Neuronal stem cell (in vitro differentiated cells): ENCODE data around the gene DMRTA2.

Experiments
- DNase-seq: peaks from one replicate; pipeline ENCODE4 v3.0.0-alpha.2; 2013; ENCODE audit warnings: low spot score
- H2AFZ ChIP-seq: one replicate; pipeline ENCODE4 v1.6.1; 2013; ENCODE audit warnings: mild to moderate bottlenecking, low read length, inconsistent platforms
- H2AK5ac ChIP-seq: 2 replicates; pipeline ENCODE4 v1.6.1; 2013; ENCODE audit warnings: low read depth, mild to moderate bottlenecking, inconsistent platforms, low read length, moderate library complexity, mixed read lengths
- H2BK120ac ChIP-seq: 2 replicates; pipeline ENCODE4 v1.6.1; 2013; ENCODE audit warnings: low read depth, mild to moderate bottlenecking, inconsistent platforms, low read length, moderate library complexity, mixed read lengths
- H2BK12ac ChIP-seq: one replicate; pipeline ENCODE4 v1.6.1; 2013; ENCODE audit warnings: low read length, inconsistent platforms
- H2BK15ac ChIP-seq: 2 replicates; pipeline ENCODE4 v1.6.1; 2013; ENCODE audit warnings: mild to moderate bottlenecking, low read length, inconsistent platforms, mixed read lengths
- H2BK5ac ChIP-seq: one replicate; pipeline ENCODE4 v1.6.1; 2013; ENCODE audit warnings: inconsistent platforms, mild to moderate bottlenecking, low read length, moderate library complexity
- H3K14ac ChIP-seq: one replicate; pipeline ENCODE4 v1.6.1; 2013; ENCODE audit warnings: low read length, inconsistent platforms
- H3K18ac ChIP-seq: 2 replicates; pipeline ENCODE4 v1.6.1; 2013; ENCODE audit warnings: low read length, inconsistent platforms
- H3K23ac ChIP-seq: 2 replicates; pipeline ENCODE4 v1.6.1; 2013; ENCODE audit warnings: low read depth, mild to moderate bottlenecking, mixed read lengths, low read length, inconsistent platforms; ENCODE audit not compliant: poor library complexity
- H3K27ac ChIP-seq: replicated peaks from 3 replicates; pipeline ENCODE4 v1.5.1; 2013; ENCODE audit warnings: low read length, inconsistent platforms
- H3K27me3 ChIP-seq, 3 experiments: 2 replicates each; pipeline ENCODE4 v1.6.1; 2013; ENCODE audit warnings: low read length in 3 of 3, mild to moderate bottlenecking in 2 of 3, inconsistent platforms in 1 of 3, low read depth in 1 of 3, mixed read lengths in 1 of 3, moderate library complexity in 1 of 3; ENCODE audit not compliant: control insufficient read depth in 3 of 3, insufficient read depth in 3 of 3
- H3K36me3 ChIP-seq, 2 donors: replicated peaks in 1 of 2; 2 replicates each; pipeline ENCODE4 v1.6.1; 2013; ENCODE audit warnings: low read length in 2 of 2; ENCODE audit not compliant: control insufficient read depth in 2 of 2, insufficient read depth in 2 of 2
- H3K4ac ChIP-seq: 2 replicates; pipeline ENCODE4 v1.6.1; 2013; ENCODE audit warnings: inconsistent platforms, mild to moderate bottlenecking, low read length, moderate library complexity
- H3K4me1 ChIP-seq, 2 donors: 1 replicate in 1 of 2; 2 replicates in 1 of 2; pipeline ENCODE4 v1.6.1; 2013; ENCODE audit warnings: low read length in 2 of 2, low read depth in 1 of 2; ENCODE audit not compliant: control insufficient read depth in 2 of 2, insufficient read depth in 1 of 2
- H3K4me2 ChIP-seq: one replicate; pipeline ENCODE4 v1.6.1; 2013; ENCODE audit warnings: mild to moderate bottlenecking, low read length, inconsistent platforms; ENCODE audit not compliant: insufficient read depth, poor library complexity, severe bottlenecking
- H3K4me3 ChIP-seq, 2 donors: 2 replicates each; pipeline ENCODE4 v1.5.1; 2013; ENCODE audit warnings: low read length in 2 of 2, mild to moderate bottlenecking in 2 of 2, inconsistent platforms in 1 of 2, moderate library complexity in 1 of 2
- H3K79me1 ChIP-seq: one replicate; pipeline ENCODE4 v1.6.1; 2013; ENCODE audit warnings: low read depth, mild to moderate bottlenecking, inconsistent platforms, low read length, moderate library complexity
- H3K9ac ChIP-seq: one replicate; pipeline ENCODE4 v1.6.1; 2013; ENCODE audit warnings: mild to moderate bottlenecking, low read depth, low read length, inconsistent platforms; ENCODE audit not compliant: poor library complexity
- H3K9me3 ChIP-seq, 2 donors: replicated peaks in 1 of 2; 2 replicates each; pipeline versions ENCODE3 to v1.6.1; 2013; ENCODE audit warnings: low read length in 2 of 2, mild to moderate bottlenecking in 2 of 2, inconsistent platforms in 1 of 2, low read depth in 1 of 2, mixed read lengths in 1 of 2, moderate library complexity in 1 of 2; ENCODE audit not compliant: control insufficient read depth in 2 of 2, insufficient read depth in 1 of 2
- H4K8ac ChIP-seq: one replicate; pipeline ENCODE4 v1.6.1; 2013; ENCODE audit warnings: low read depth, mild to moderate bottlenecking, inconsistent platforms, low read length, moderate library complexity
- H4K91ac ChIP-seq: one replicate; pipeline ENCODE4 v1.6.1; 2013; ENCODE audit warnings: low read length, low read depth, mild to moderate bottlenecking, inconsistent platforms; ENCODE audit not compliant: poor library complexity
- WGBS, 2 donors: extraction: QIAGEN DNeasy Blood & Tissue Kit; methylation state at CpG; one replicate each; pipeline ENCODE4 v1.1.7; 2013; ENCODE audit warnings: missing lambda C conversion rate in 2 of 2, mixed read lengths in 1 of 2; ENCODE audit not compliant: insufficient read length in 2 of 2, insufficient replicate concordance in 1 of 2; ENCODE audit errors: extremely low coverage in 2 of 2; 5-methylcytosine and 5-hydroxymethylcytosine counted together

DMRTA2 gene

DNA sequence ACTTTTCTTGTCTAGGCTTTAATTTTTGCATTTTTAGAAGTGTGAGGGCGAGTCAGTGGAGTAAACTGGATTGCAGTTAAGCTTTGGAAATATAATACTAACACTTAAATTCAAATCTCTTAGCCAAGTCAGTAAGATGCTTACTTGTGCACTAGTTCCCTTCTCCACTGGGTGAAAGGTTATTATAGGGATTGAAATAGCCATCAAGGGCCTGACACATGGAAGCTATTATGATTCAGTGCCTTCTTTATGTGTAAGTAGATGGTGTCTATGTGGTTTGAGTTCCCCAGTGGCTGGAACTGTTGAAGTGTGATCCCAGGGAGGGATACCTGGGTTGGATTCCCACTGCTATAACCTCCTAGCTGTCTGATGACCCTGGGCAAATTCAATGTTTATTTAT lies 24.7 kb upstream of the DMRTA2 start:
- Histone ChIP-seq H3K27ac (no peak overlapping the region), H3K4me3 (no peak overlapping the region), H3K27me3 (no peaks in the 10 kb centered on the region), H4K8ac (no peak overlapping the region), H3K9me3 (no peaks in the 10 kb centered on the region), H3K9ac (no peak overlapping the region), H2AK5ac (no peak overlapping the region), H2BK15ac (no peak overlapping the region), H3K79me1 (no peaks in the 10 kb centered on the region), H3K23ac (no peak overlapping the region), H2BK5ac (no peak overlapping the region), H2AFZ (no peak overlapping the region), H2BK12ac (no peak overlapping the region), H3K4ac (no peak overlapping the region), H3K36me3 (no peaks in the 10 kb centered on the region), H3K4me2 (no peak overlapping the region), H4K91ac (no peak overlapping the region), H3K18ac (no peak overlapping the region), H3K4me1 (peaks cover 2 to 6% of the 10 kb centered on the region in 2 donors), H2BK120ac (no peak overlapping the region), H3K14ac (no peak overlapping the region)
- no CpG with 5 or more reads among the region's 1 CpG for WGBS, 2 donors
- no peak for DNase-seq

DNA sequence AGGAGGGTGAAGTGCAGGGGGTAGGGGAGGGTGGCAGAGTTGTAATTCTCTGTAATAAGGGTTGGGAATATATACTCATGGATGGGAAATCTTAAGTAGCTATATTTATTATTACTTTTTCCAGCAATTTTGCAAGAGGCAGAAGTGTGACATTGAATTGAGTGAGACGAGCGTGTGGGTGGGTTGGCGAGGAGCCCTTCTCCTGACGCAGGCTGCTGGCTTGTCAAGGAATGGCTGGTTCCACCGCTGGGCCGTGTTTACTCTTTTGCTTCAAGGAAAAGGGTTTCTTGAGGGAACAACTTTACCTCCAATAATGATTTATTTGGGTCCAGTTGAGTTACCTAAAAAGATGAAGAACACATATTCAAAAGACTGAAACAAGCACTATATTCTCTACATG lies 17.9 kb upstream of the DMRTA2 start:
- Histone ChIP-seq H2AK5ac (no peak overlapping the region), H3K9ac (no peak overlapping the region), H3K4ac (no peak overlapping the region), H3K27me3 (no peaks in the 10 kb centered on the region), H3K27ac (no peak overlapping the region), H3K36me3 (peaks cover 0 to 29% of the 10 kb centered on the region in 2 donors), H2BK5ac (no peak overlapping the region), H3K9me3 (no peaks in the 10 kb centered on the region), H3K18ac (no peak overlapping the region), H3K4me2 (no peak overlapping the region), H2AFZ (no peak overlapping the region), H2BK15ac (no peak overlapping the region), H4K8ac (no peak overlapping the region), H3K4me3 (no peak overlapping the region), H3K23ac (no peak overlapping the region), H3K79me1 (no peaks in the 10 kb centered on the region), H2BK12ac (no peak overlapping the region), H3K14ac (no peak overlapping the region), H4K91ac (no peak overlapping the region), H2BK120ac (no peak overlapping the region), H3K4me1 (peaks cover 2 to 3% of the 10 kb centered on the region in 2 donors)
- no peak for DNase-seq
- no CpG with 5 or more reads among the region's 6 CpGs for WGBS, 2 donors

DNA sequence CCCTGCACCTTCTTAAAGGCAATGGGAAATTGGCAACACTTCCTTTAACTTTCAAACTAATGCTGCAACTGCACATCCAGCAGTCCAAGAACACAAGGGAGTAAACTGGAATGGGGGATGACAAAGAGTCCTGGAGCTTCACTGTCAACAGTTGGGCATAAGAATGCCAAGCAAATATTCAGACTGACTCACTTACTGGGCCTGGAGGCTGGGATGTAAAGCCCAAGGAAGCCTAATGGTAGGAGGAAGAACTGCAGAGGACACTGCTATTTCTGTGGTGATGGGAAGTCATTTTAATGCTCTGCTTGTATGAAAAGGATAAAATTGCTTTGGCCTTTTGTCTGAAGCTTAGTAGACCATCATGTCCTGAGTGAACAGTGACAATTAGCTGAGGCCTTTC lies 15.7 kb upstream of the DMRTA2 start:
- no peak for DNase-seq
- Histone ChIP-seq H2BK5ac (no peak overlapping the region), H3K23ac (no peak overlapping the region), H3K79me1 (no peaks in the 10 kb centered on the region), H3K4me2 (no peak overlapping the region), H2BK12ac (no peak overlapping the region), H2AK5ac (no peak overlapping the region), H3K27ac (no peak overlapping the region), H3K4me1 (no peaks in the 10 kb centered on the region), H2BK15ac (no peak overlapping the region), H2BK120ac (no peak overlapping the region), H3K27me3 (no peaks in the 10 kb centered on the region), H3K14ac (no peak overlapping the region), H4K8ac (no peak overlapping the region), H2AFZ (no peak overlapping the region), H3K9me3 (no peaks in the 10 kb centered on the region), H3K18ac (no peak overlapping the region), H3K4ac (no peak overlapping the region), H3K36me3 (peaks cover 0 to 29% of the 10 kb centered on the region in 2 donors), H3K4me3 (no peak overlapping the region), H4K91ac (no peak overlapping the region), H3K9ac (no peak overlapping the region)

DNA sequence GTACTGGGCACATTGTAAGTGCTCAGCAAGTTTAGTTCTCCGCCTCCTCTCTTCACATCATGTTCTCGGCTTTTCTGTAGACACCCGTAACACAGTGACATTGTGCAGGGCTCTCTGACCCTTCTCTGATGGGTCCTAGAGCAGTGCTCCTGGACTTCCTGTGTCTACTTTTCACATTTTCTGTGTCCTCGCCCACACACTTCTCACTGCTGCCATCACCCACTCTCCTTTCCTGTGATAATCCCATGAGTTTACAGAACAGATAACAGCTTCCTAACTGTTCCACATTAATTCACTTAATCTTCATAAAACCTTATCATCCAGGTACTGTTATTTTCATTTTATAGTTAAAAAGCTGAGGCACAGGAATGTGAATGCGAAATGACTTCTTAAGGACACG lies 13.2 kb upstream of the DMRTA2 start:
- Histone ChIP-seq H3K27me3 (peaks cover 0 to 13% (median 12%) of the 10 kb centered on the region in 3 experiments), H3K18ac (no peak overlapping the region), H2BK5ac (no peak overlapping the region), H4K8ac (no peak overlapping the region), H3K4me2 (no peak overlapping the region), H3K79me1 (no peaks in the 10 kb centered on the region), H2AFZ (no peak overlapping the region), H3K4ac (no peak overlapping the region), H2AK5ac (no peak overlapping the region), H3K14ac (no peak overlapping the region), H3K9me3 (no peaks in the 10 kb centered on the region), H3K23ac (no peak overlapping the region), H2BK12ac (no peak overlapping the region), H2BK120ac (no peak overlapping the region), H3K4me1 (no peaks in the 10 kb centered on the region), H3K9ac (no peak overlapping the region), H3K36me3 (peaks cover 0 to 29% of the 10 kb centered on the region in 2 donors), H2BK15ac (no peak overlapping the region), H4K91ac (no peak overlapping the region), H3K27ac (no peak overlapping the region), H3K4me3 (no peak overlapping the region)
- WGBS, 2 donors = no CpG with 5 or more reads among the region's 6 CpGs
- no peak for DNase-seq
